ENCODE data around the gene FTO. TPM values are rescaled to one million over a fixed set of nuclear protein-coding genes. Genes with fewer than 3 reads are reported as not detected.

FTO gene
- total RNA-seq, 1 donor from 2014 or later, result 113 TPM

DNA sequence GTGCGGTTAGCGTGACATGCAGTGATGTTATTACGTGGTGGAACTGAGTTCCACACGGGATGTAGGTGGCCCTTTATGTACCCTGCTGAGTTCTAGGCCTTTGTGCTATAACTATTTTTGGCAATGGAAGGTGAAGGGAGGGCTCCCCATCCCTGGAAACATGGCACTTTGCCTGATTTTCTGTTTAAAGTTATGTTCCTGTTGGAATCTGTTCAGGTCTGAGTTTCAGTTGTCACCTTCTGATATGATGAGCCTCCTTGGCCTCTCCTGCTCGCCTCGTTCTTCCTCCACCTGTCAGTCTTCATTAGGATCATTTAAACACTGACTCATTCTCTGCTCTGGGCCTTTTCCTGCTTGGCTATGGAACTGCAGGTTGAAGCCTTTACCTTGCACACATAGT lies 200.6 kb downstream of the FTO start:
- DNase-seq, result no peak

DNA sequence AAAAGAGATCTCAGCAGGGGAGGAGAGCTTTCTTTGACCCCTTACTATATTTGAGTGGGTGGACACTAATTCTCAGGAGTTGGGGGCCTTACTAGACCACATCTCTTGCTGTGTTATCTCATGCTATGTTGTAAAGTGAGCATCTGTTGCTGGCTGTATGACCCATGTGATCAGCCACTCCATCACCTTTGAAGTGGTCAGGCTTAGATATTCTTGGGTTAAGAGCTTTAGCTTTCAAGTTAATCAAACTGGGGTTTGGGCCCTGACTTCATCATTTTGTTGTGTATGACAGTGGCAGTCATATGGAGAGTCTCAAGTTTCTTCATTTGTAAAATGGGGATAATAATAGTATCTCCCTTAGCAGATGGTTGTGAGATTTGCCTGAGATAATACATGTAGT lies 201.1 kb downstream of the FTO start:
- DNase-seq, result no peak

DNA sequence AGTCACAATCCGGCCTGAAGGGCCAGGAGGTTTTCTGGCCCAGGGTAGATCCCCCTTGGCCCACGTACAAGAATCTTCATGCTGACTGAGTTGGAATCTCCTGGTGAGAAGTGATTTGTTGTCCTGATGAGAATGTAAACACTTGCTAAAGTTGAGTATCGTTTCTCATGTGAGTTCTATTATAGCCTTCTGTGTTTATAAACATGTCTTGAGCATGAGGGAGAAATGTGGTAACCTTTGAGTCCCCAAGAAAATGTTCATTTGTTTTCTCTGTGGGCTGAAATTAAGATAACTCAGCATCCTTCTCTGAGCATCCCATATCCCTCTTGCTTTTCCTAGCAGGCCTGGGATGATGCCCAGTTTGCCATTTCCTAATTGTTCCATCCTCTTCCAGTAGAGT lies 204.8 kb downstream of the FTO start:
- DNase-seq, result no peak

- no peak for DNase-seq
These were observed 207.0 kb downstream of the FTO start for GRCh38 chr16:53910990-53911389.

DNA sequence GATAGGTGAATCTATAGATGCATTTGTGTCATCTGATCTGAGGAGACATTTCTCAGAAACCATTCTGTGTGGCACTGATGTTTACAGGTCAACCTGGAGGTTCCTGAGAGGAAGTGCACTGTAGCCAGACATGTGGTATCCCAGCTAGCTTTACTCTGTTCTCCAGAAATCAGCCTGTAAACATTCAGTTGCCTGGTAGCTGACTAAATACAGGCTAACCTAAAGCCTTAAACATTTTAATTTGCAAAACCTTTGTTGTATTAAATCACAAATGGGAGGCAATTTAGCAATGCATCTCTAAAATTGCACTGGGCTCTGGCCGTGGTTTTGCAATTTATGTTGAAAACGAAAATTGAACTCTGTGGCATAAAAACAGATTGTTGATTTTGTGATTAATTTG lies 207.6 kb downstream of the FTO start:
- no peak for DNase-seq

DNA sequence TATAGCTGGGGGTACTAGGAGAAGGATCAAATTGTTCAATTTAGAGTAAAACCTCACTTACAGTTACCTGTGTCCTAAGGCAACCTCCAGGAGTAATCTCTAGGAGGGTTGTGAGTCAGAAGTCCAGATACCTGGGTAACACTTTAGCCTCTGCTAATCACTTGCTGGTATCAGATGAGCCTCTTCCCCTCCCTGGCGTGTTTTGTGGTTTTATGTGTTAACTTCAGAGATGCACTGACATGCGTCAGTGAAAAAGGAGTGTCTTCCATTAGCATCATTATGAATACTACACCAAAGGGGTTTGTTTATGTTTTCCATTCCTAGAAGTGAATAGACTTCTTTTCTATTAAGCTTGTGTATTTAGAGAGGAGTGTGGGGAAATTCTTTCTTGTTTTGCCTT lies 208.2 kb downstream of the FTO start:
- no peak for DNase-seq

DNA sequence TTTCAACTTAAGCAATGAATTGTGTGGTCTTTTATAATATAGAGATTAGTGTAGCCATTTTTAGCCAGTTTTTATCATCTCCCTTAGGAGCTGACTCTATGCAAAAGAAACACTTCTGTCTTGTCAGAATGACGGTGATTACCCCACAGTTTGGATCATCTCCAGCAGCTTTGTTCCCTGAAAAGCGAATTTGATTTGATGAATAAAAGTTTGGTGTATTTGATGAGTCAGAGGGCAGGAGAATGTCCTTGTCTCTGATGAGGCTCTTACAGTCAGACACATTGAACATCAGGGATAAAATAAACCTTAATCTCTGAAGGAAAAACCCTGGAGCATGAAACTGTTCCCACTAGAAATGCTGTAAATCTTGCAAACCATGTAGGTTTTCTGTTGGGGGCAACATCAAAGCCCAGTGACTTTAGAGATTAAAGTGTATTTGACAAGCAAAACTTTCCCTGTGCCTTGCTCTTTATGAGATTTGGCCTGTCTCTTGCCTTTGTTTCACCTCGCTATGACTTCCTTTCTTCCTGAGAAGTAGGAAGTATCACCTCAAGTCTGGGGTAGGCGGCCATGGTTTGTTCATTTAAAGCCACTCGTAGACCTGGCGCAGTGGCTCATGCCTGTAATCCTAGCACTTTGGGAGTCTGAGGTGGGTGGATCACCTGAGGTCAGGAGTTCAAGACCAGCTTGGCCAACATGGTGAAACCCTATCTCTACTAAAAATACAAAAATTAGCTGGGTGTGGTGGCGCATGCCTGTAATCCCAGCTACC lies 209.3 kb downstream of the FTO start:
- peak; percentile 35 for DNase-seq

GRCh38 chr16:53913920-53914319 lies 210.0 kb downstream of the FTO start:
- DNase-seq, result no peak

- no peak for DNase-seq
These were observed 210.8 kb downstream of the FTO start for GRCh38 chr16:53914736-53915135.

DNA sequence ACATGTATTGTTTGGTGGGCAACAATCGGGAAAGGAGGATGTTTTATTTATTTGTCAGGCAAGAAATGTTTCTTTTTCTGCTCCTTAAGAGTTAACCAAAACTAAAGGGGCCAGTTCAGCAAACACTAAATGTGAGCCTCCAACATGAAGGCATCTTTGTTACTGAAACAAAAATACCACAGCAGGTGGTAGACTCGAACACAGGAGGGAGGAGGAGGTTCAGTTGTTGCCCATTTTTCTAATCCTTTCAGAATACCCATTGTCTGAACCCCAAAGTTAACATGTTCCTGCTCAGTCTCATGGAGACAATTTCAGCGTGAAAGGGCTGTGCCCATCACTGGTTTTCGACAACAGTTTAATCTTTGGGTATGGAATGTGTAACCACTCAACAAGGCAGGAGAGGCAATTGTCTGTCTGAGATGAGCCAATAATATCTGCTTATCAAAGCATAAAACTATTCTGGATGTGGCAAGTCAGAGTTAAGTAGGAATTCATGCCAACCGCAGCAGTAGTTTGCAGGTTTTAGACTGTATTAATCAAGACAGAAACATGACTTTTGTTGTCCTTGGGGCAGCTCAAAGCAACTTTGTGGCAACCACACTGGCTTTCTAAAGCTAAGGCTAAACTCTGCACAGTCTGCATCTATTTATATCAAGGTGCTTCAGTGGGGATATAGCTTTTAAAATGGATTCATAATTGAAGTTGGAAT lies 211.7 kb downstream of the FTO start:
- DNase-seq, result no peak

GRCh38 chr16:53920988-53921387 lies 217.0 kb downstream of the FTO start:
- no peak for DNase-seq

- DNase-seq, result no peak
These were observed 218.3 kb downstream of the FTO start for GRCh38 chr16:53922067-53922806.

DNA sequence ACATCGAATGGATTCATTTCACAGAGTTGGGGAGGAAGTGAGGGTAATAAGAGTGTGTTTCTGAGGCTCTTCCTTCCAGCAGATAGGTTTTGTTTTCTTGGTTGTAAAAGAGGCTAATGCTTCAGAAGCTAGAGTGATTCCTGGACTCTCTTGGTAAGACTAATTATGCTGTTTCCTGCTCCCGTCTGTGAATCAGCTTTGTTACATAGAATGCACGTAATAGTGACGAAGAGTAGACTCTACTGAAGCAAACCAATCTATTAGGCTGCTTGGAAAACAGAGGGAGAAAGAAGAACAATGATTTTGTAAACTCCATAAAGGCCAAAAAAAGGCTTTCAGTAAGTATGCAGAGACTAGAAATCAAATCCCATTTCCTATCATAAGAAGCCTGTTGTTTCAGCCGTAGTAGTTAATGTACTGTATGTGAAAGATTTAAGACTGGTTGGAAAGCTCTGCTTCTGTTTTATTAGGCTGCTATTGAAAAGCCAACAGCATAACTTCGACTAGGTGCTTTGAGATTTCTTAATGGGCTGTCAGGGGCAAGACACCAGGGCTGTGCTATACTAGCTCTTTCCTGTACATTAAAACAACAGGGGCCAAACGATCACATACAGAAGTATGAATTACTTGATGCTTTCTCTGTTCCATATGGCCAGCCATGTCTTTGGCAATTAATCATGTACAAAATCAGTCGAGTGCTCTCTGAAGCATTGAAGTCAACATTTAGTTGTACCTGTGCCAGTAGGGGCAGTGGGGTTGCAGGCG lies 219.0 kb downstream of the FTO start:
- DNase-seq, result no peak

DNA sequence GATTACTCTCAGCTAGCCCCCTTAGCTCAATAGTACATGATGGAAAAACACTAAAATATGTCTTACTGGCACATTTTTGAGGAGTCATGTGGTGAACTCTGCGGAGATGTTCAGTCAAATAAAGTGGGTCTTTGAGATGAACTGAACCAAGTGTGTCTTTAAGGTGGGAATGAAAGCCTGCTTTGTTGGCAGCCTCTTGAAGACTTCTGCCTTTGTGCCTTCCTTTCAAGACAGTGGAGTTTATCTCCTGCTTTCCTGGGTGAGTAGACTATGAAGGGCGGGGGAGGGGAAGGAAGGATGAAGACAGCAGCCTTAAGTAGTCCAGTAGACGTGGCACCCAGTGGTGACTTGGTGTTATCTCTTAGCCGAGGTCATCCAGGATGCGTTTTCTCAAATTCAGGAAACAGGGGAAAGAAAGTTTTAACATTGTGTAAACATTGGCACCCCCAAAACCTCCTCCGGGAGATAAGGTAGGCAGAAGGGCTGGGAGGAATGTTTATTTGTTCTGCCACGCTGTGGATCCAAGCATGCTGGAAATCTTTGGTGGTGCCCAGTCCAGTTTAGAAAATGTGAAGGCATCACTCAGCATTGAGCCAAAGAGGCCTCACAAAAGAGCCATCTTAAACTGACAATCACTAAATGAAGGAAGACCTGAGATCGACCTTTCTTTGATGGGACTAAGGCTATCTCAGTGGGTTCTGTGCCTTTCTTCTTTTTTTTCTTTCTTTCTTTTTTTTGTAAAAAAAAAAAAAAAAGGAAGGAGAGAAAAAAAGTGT lies 220.6 kb downstream of the FTO start:
- no peak for DNase-seq

GRCh38 chr16:53925107-53925410 lies 221.1 kb downstream of the FTO start:
- DNase-seq, result no peak

GRCh38 chr16:53925526-53925925 lies 221.6 kb downstream of the FTO start:
- no peak for DNase-seq

DNA sequence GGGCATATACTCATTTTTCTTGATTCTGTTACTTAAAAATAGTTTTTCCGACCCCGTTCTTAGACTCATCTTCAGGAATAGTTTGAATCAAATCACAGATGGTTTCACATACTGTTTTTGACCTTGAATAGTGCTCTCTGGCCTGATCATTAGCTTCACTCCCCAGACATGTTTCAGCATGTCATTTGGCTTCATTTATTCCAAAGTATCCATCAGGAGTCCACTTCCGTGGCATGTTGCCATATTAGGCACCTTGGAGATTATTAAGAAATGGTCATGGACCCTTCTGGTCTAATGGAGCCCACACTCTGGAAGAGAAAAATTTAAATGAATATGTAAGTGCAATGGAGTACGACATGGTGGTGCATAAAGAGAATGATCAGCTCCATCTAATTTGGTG lies 222.3 kb downstream of the FTO start:
- no peak for DNase-seq

GRCh38 chr16:53932975-53933374 lies 229.0 kb downstream of the FTO start:
- DNase-seq, result no peak

DNA sequence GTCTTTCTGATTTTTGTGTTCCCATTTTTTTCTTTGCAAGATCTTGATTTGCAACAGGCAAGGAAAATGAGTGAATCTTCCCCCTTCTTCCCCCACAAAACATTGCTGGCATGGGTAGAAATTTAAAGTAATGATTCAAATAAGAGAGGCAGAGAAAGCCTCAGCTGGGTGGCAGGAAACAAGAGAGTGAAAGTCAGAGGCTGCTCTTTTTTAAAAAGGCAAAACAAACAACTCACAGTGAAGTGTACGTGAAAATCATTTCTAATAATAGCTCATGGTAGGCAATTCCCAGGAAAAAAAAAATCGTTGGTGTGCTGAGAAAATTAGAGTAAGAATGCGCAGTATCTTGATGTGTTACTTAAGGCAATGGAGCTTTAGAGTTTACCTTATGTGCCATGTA lies 229.5 kb downstream of the FTO start:
- no peak for DNase-seq

- no peak for DNase-seq
These were observed 232.1 kb downstream of the FTO start for GRCh38 chr16:53936052-53936451.

DNA sequence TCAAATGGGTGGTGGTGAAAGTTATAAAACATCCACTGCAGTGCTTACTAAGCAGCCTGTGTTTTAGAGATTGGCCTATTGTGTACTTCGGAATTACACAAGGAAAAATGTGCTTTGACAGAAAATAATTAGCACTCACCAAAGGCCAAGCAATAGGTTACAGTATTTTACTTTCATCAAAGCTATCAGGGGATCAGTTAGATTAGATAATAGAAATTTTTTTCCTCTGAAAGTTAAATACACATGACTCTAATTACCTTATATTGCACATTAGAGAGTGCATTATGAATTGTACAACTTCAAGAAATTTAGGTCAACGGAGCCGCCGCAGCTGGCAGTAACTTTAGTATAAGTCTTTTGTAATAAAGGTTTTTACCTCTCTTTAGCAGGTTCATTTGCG lies 232.6 kb downstream of the FTO start:
- DNase-seq, result no peak
